Frontal cortex (tissue), 4 donors: ENCODE results near the gene RBMS3. TPM values are rescaled to one million over a fixed set of nuclear protein-coding genes. Genes with fewer than 3 reads are reported as not detected.

ENCODE experiments used
- DNase-seq, 2 donors: peaks; one replicate each; pipeline ENCODE4 v3.0.0; 2012; ENCODE audit warnings: low spot score in 2 of 2
- FAIRE-seq: peaks from 2 replicates; lab custom pipeline; 2012; peaks lifted over from hg19 to GRCh38; lab: Jason Lieb, UNC
- total RNA-seq: library from RNA; depleted of rRNA; stranded (reverse); fragments of >200 nt; gene quantifications from one replicate; pipeline ENCODE4 v1.2.3, GENCODE V29; 2014
- donor health status: control.
- donor health status: control.
- donor health status: control.

Gene RBMS3
- total RNA-seq, 1 donor from 2014 or later = 11.4 TPM

DNA sequence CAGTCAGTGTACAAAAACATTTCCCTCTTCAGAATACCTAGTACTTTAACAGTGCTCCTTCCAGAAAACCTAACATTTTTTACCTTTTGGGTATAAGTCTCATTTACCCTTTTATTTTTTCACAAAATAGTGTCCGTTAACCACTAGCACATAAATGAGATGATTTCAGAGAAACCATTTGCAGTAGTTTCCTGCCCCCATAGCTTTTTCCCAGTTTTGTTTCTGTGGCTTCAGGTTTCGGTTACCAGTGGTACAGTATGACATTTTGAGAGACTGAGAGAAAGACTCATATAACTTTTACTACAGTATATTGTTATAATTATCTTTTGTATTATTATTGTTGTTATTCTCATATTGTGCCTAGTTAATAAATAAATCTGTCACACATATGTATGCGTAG lies 6.2 kb upstream of the RBMS3 start:
- DNase-seq = no peak
- FAIRE-seq = no peak

GRCh38 chr3:29275309-29275708 lies 5.6 kb upstream of the RBMS3 start:
- no peak for FAIRE-seq

GRCh38 chr3:29277249-29277648 lies 3.6 kb upstream of the RBMS3 start:
- DNase-seq = no peak
- FAIRE-seq = no peak

More at GRCh38 chr3:29275309-29275708, 5.6 kb upstream of the RBMS3 start:
- DNase-seq = no peak

GRCh38 chr3:29279286-29279685 lies 1.6 kb upstream of the RBMS3 start:
- FAIRE-seq = no peak

GRCh38 chr3:29279806-29280205 lies 1.1 kb upstream of the RBMS3 start:
- no peak for DNase-seq
- no peak for FAIRE-seq

More at GRCh38 chr3:29279286-29279685, 1.6 kb upstream of the RBMS3 start:
- DNase-seq = no peak

- FAIRE-seq = no peak
- DNase-seq = no peak
Observed at GRCh38 chr3:29281094-29281343, 148 bp downstream of the RBMS3 start.

DNA sequence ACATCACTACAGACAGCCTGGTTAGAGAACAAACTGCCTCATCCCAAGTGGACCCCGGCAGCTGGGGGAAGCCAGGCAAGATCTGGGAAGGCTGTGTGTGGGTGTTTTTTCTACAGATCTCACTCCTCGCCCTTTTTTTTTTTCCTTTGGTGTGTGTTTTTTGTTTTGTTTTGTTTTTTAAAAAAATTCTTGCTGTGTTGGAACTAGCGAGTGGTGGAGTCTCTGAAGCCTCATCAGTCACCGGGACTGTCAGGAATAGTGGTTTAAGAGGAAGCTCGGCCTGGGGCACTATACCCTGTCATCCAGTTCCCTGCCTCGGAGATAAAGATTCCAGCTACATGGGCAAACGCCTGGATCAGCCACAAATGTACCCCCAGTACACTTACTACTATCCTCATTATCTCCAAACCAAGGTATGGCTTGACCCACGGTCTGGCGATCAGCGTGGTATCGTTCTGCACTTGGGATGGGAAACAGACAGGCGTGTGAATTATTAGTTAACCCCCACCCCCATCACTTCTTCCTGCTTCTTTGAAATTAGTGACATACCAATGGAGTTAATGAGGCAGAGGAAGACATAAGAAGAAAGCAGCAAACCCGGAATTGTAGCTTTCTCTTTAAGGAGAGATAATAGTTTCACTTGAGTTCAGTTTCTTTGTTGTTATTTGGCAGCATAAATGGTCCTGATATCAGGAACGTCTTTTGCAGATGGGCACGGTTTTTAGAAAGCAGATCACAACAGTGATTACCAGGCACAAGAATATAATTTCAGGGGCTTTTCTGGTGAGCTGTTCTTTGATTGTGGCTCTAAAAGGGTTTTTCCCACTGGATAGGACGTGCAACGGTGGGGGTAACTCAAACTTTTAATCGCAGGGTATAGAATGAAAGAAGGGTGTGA lies 722 bp downstream of the RBMS3 start:
- DNase-seq = no peak
- FAIRE-seq = no peak

- DNase-seq = no peak
- FAIRE-seq = no peak
Observed at GRCh38 chr3:29282427-29283230, 1.8 kb downstream of the RBMS3 start.

- FAIRE-seq (no peak), DNase-seq (no peak)
Observed at GRCh38 chr3:29283231-29284119, 2.6 kb downstream of the RBMS3 start.

- FAIRE-seq (peak; percentile 37), DNase-seq (no peak)
Observed at GRCh38 chr3:29284497-29284896, 3.6 kb downstream of the RBMS3 start.

GRCh38 chr3:29285471-29286071 lies 4.7 kb downstream of the RBMS3 start:
- DNase-seq = no peak
- FAIRE-seq = no peak

DNA sequence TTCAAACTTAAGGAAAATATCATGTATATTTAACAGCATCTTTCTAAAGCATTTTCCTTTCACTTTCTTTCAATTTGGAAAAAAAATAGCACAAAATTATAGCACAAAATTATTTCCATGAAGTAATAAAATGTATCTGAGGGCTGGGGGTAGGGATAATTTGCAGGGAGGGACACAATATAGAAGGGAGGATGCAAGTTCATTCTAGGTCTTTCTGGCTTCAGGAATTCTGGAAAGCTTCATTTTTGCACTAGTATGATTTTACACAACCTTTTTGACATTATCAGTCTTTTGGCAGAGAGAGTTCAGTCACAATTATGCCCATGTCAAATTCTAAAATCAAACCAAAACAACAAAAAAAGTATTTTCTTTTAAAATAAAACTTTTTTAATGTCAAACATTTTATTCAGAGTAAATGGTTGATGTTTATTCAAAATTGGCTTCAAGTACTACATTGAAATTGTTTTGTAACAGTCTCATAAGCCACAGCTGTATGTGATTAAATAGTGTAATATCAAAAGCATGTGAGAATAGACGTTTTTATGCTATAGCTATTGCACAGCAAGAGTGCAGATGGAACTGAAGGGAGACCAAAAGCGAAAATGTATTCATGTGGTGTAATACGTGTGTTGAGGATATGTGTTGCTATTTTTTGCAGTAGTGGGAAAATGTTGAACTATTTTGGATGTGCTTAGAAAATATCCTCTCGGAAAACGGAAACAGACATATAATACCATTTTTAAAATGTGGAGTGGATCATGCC lies 5.8 kb downstream of the RBMS3 start:
- DNase-seq (no peak), FAIRE-seq (peak; percentile 44)

DNA sequence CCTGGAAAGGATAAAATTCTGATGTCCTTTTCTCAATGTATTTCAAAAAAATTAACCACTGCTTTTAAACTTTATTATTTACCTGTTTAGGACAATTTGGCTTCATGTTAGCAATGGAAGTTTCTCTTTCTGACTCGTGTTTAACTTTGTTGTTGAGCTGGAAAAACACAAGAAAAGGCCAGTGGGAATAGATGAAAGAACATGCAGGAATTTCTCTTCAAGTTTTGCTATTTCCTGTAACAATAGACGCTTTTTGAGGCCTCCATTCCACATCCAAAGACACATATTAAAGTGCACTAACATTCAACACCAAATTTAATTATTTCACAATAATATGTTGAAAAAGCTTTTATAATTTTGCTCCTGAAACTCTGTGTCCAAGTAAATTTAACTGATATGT lies 9.7 kb downstream of the RBMS3 start:
- FAIRE-seq = no peak

GRCh38 chr3:29291260-29291981 lies 10.6 kb downstream of the RBMS3 start:
- FAIRE-seq = no peak
- no peak for DNase-seq

More for the DNA sequence above, 9.7 kb downstream of the RBMS3 start:
- DNase-seq = no peak

GRCh38 chr3:29291982-29292363 lies 11.1 kb downstream of the RBMS3 start:
- DNase-seq = no peak
- FAIRE-seq = no peak

- DNase-seq (no peak), FAIRE-seq (no peak)
Observed at GRCh38 chr3:29293421-29293820, 12.6 kb downstream of the RBMS3 start.

- no peak for DNase-seq
- FAIRE-seq = no peak
Observed at GRCh38 chr3:29297998-29298397, 17.1 kb downstream of the RBMS3 start.

GRCh38 chr3:29301332-29302019 lies 20.6 kb downstream of the RBMS3 start:
- DNase-seq = no peak
- FAIRE-seq = no peak
